Ishikawa (cell line): ENCODE data around the gene EME1.

ENCODE experiments used
- CREB1 ChIP-seq: IDR thresholded peaks from 2 replicates; pipeline ENCODE4 v1.6.1; 2012; ENCODE audit warnings: low read depth
- EP300 ChIP-seq: IDR thresholded peaks from 2 replicates; pipeline ENCODE4 v1.6.1; 2012; ENCODE audit warnings: borderline replicate concordance
- FOXM1 ChIP-seq: IDR thresholded peaks from 2 replicates; pipeline ENCODE4 v1.6.1; 2012; ENCODE audit warnings: low read depth, borderline replicate concordance
- RAD21 ChIP-seq: IDR thresholded peaks from 2 replicates; pipeline ENCODE4 v1.6.1; 2012; ENCODE audit warnings: low read depth
- REST ChIP-seq: IDR thresholded peaks from 2 replicates; pipeline ENCODE4 v1.6.1; 2012; ENCODE audit warnings: low read depth, mild to moderate bottlenecking
- TAF1 ChIP-seq: IDR thresholded peaks from 2 replicates; pipeline ENCODE4 v1.6.1; 2012; ENCODE audit warnings: low read depth, mild to moderate bottlenecking
- USF1 ChIP-seq: IDR thresholded peaks from 2 replicates; pipeline ENCODE4 v1.6.1; 2012
- YY1 ChIP-seq: IDR thresholded peaks from 2 replicates; pipeline ENCODE4 v1.6.1; 2012; ENCODE audit warnings: low read depth
- TF ChIP-seq, protein P1 (sequence below): IDR thresholded peaks from 2 replicates; pipeline ENCODE4 v1.6.1; 2012

DNA sequence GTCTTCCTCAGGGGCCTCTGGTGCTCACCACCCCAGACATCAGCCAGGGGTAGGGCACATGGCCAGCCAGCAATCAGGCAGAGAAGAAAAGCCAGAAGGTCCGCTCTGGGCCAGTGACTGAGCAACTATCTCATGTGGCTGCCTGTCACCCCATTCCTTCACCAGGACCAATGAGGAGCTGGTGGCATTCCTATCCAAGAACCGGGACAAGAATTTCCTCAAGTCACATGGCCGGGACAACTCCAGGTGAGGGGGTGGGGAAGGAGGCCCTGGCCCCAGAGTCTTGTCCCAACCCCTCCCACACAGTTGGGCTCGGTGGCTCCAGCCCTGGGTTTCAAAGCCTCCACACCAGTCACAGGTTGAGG, 17.7 kb upstream of the EME1 start:
- TF ChIP-seq YY1 (no peak), TAF1 (no peak), EP300 (no peak), RAD21 (no peak), CREB1 (no peak), REST (no peak), FOXM1 (no peak), USF1 (no peak)
- TF ChIP-seq, protein P1, sequence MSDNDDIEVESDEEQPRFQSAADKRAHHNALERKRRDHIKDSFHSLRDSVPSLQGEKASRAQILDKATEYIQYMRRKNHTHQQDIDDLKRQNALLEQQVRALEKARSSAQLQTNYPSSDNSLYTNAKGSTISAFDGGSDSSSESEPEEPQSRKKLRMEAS: no peak
